Endometrial microvascular endothelial cells (primary cell): ENCODE data around the gene SMCR8. TPM values are rescaled to one million over a fixed set of nuclear protein-coding genes. Genes with fewer than 3 reads are reported as not detected.
"Not testable (repeated sequence)": the region's sequence is repeated elsewhere in the genome, so short reads cannot be mapped to it uniquely, and the experiment has no call there.

Experiments
- in situ Hi-C: cut with HindIII; loops from 2 replicates; pipeline ENCODE4 v1.10.0; 2017; ENCODE audit warnings: low sequenced_read_pairs, low pct_unique_long_range_greater_than_20kb; ENCODE audit errors: inconsistent ontology term
- total RNA-seq: library from RNA; depleted of rRNA; stranded (reverse); fragments of >200 nt; gene quantifications from one replicate; pipeline ENCODE4 v1.2.3, GENCODE V29; 2015; ENCODE audit errors: inconsistent ontology term

SMCR8 gene
- total RNA-seq, 1 donor from 2014 or later = 14.3 TPM

DNA sequence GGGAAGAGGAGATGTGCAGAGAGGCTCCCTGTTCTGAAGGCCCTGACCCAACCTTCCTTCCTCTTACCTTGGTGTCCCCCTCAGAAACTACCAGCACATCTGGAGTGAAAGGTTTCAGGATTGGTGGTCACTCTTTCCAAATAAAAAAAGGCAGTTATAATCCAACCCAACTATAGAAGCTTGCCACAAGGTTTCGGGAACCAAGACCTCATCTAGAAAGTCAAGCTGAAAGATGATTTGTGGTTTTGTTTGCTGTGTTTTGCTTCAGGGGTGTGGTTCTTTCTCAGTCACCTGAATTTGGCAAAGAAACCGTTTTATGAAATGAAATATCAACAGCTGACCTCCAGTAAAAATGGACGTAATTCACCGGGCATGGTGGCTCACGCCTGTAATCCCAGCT is 28.9 kb downstream of the SMCR8 start:
- in situ Hi-C loops = no loop called here

- in situ Hi-C loops = no loop called here
Observed at GRCh38 chr17:18353541-18353940, 38.4 kb downstream of the SMCR8 start.

DNA sequence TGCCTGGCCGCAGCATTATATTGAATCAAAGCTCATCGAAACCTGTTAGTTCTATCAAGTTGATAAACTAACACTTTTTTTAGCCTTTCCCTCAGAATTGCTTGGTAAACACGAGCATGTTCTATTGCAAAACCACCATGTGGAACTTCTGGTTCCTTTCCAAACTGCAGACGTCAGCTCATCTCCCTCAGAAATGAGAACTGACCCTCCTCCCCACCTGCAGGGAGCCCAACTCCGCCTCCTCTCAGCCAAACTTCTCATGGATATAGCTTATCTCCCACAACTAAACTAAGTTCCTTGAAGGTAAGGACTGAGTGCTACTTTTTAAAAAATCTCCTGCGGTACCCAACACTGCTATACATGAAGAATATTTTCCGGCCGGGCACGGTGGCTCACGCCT is 41.5 kb downstream of the SMCR8 start:
- in situ Hi-C loops = no loop called here

DNA sequence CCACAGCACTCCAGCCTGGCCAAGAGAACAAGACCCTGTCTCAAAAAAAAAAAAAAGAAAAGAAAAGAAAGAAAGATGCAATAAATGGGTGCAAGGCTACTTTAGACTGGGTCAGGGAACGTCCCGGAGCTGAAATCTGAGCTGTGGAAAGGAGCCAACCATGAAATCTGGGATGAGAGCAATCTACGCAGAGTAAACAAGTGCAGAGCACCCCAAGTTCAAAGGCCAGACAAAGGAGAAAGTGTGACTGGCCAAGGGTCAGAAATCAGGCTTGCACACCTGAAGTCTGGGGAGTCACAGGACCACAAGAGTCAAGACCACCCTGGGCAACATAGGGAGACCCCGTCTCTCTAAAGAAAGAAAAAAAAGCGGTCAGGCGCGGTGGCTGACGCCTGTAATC is 45.4 kb downstream of the SMCR8 start:
- in situ Hi-C loops = no loop called here

GRCh38 chr17:18361837-18362697 is 47.0 kb downstream of the SMCR8 start:
- in situ Hi-C loops = no loop called here

DNA sequence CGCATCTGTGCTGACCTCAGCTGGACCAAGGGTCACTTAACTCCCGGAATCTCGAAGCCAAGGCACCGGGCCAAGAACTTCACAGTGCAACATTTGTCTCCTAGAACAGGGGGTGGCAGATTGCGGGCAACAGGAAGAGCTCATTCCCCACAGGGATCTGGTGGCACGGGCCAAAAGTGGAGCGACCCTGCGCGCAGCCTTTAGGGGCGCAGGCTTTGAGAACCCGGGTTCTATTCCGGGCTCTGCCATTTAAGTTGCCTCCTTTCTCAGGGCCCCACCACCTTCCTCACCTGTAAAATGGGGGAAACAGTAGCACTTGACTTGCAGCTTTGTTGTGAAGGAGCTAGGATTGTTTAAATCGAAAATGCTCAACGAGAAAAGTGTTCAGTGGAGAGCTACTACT is 47.6 kb downstream of the SMCR8 start:
- in situ Hi-C loops = no loop called here

DNA sequence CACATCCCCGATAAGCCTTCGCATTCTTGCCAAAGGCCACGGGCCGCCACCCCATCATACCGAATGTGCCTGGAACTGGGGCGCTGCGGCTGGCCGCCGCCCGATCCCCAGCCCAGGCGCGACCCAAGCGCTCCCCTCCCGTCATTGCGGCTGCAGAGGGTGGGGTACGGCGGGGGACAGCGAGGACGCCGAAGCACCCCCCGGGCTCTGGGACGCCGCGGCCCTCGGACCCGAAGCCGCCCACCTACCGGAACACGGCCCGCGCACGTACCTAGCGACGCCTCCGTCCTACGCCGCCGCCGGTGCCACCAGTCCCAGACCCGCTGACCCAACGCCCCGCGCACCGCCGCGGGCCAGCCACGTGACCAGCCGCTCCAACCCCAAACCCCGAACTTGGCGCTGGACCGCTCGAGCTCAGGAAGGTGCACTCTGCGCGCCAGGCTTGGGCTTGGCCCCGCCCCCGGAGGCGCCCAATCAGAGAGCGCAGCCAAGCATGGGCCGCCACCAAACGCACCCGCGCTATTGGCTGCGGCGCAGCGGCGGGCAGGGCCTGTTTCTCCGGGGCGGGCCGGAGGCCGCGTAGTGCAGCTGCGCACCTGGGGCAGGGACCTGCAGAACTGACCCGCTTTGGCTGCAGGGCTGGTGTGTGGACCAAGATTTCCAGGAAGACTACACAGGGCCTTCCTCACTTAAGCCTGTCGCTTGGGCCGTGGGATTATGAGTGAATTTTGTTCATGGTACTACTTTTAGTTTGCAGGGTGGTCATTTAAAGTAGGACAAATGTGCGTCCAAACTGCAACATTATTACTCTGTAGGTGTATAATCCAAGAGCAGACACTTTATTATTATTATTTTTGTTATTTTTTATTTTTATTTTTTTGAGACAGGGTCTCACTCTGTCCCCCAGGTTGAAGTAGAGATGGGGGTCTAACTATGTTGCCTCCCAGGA is 48.3 kb downstream of the SMCR8 start, which contains the start of gene SHMT1:
SHMT1 (minus strand) TSS at position 450 of the 949 bp plus-strand sequence. CDS start 7,569 bp downstream, outside the sequence.
- in situ Hi-C loops = no loop called here

- in situ Hi-C loops = no loop called here
Observed at GRCh38 chr17:18364166-18364565, 49.1 kb downstream of the SMCR8 start.

DNA sequence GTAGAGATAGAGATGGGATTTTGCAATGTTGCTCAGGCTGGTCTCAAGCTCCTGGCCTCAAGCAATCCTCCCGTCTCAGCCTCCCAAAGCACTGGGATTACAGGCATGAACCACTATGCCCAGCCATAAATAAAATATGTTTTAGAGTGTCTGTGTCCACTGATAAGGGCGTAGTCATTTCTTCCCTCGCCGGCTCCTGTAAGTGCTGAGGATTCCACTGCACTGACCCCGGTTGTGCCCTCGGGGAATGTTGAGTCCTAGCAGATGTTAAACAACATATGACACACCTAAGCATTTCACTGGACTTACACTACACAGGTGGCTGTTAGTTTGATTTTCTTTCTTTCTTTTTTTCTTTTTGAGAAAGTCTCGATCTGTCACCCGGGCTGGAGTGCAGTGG is 53.9 kb downstream of the SMCR8 start:
- in situ Hi-C loops = no loop called here

- in situ Hi-C loops = no loop called here
Observed at GRCh38 chr17:18370761-18371160, 55.7 kb downstream of the SMCR8 start.

GRCh38 chr17:18371455-18371854 is 56.4 kb downstream of the SMCR8 start:
- in situ Hi-C loops = no loop called here

DNA sequence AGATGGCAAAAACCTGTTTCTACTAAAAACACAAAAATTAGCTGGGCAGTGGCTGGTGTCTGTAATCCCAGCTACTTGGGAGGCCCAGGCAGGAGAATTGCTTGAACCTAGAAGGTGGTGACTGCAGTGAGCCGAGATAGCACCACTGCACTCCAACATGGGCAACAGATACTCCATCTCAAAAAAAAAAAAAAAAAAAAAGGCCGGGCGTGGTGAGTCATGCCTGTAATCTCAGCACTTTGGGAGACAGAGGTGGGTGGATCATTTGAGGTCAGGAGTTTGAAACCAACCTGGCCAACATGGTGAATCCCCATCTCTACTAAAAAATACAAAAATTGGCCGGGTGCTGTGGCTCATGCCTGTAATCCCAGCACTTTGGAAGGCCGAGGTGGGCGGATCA is 58.1 kb downstream of the SMCR8 start:
- in situ Hi-C loops = not testable (repeated sequence)

- in situ Hi-C loops = no loop called here
Observed at GRCh38 chr17:18374216-18374615, 59.1 kb downstream of the SMCR8 start.

Other genes with a start within 250 kb of the SMCR8 start
- gene DRG2, start 227.3 kb upstream of the SMCR8 start, total RNA-seq = 80.5 TPM
- gene MYO15A, start 206.5 kb upstream of the SMCR8 start, total RNA-seq = not detected
- gene ALKBH5, start 131.5 kb upstream of the SMCR8 start, total RNA-seq = 104 TPM
- 47.8 TPM for gene LLGL1, start 89.7 kb upstream of the SMCR8 start, total RNA-seq
- gene FLII, start 56.6 kb upstream of the SMCR8 start, total RNA-seq = 445 TPM
- gene MIEF2, start 54.6 kb upstream of the SMCR8 start, total RNA-seq = 9.8 TPM
- gene TOP3A, start 299 bp upstream of the SMCR8 start, total RNA-seq = 55.3 TPM
- 30.4 TPM for gene SHMT1, start 48.3 kb downstream of the SMCR8 start, total RNA-seq
- gene EVPLL, start 62.5 kb downstream of the SMCR8 start, total RNA-seq = not detected
- not detected for gene LGALS9C, start 161.5 kb downstream of the SMCR8 start, total RNA-seq